Suppressor macrophage (primary cell): ENCODE results near the gene DCANP1.
A peak's percentile ranks its signal among the peaks of the same experiment; 100 is the strongest.

ENCODE experiments used
- DNase-seq, 4 experiments: peaks; one replicate each; pipeline ENCODE4 v3.0.0-alpha.2; 2020 to 2022

DCANP1 gene

DNA sequence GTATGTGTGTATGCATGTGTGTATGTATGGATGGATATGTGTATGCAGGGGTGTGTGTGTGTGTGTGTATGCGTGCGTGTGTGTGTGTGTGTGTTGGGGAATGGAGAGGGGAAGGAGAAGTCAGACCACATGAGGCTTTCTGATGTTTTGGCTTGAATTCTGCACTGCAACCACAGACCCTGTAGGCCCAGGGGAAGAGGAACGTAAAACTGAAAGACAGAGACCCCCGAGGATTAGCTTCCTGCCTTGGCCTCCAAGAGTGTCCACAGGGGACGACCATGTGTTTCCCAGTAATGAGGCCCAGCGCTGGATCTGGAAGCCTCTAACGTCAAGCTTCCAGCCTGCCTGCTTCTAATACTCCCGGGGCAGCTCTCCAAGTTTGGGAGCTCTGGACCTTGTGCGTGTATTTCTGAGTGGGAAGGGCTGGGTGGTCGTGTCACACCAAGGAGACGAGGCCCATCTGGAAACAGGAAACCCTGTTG, 5.8 kb downstream of the DCANP1 start:
- DNase-seq: peak in 3 of 4 experiments; percentile 63 to 76 (median 64)

GRCh38 chr5:135440916-135441315, 6.2 kb downstream of the DCANP1 start:
- no peak for DNase-seq

- DNase-seq: peak in 2 of 4 experiments; percentile 43 to 49
These were observed 7.6 kb downstream of the DCANP1 start for GRCh38 chr5:135439231-135440205.

DNA sequence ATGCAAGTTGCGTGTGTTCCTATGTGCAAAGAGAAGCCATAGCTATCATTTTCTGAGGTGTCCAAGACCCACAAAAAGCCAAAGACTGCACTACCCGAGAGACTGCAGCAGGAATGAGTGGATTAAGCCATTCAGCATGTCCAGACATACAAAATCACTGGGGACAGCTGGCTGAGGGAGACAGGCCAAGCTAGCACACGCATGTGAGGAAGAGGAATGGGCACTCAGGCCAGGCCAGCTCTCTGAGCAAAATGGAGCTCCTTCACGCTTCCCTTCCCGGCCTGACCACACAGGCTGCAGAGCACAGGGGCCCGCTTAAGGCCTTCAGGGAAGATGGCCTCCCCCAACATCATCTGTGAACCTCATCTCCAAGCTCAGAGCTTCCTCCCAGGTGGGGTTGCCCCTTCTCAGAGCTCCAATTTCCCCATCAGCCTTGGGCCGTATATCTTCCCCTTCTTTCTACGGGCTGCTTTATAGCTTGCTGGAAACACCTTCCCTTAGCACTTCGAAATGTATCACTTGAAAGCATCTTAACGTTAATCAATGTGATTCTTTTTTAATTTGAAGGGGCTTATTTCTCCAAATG, 8.4 kb downstream of the DCANP1 start:
- DNase-seq: no peak

- peak; percentile 64 to 76 (median 74) for DNase-seq
These were observed 9.2 kb downstream of the DCANP1 start for GRCh38 chr5:135437796-135438560.

GRCh38 chr5:135437422-135437795, 9.7 kb downstream of the DCANP1 start:
- peak; percentile 69 to 88 (median 77) for DNase-seq

DNA sequence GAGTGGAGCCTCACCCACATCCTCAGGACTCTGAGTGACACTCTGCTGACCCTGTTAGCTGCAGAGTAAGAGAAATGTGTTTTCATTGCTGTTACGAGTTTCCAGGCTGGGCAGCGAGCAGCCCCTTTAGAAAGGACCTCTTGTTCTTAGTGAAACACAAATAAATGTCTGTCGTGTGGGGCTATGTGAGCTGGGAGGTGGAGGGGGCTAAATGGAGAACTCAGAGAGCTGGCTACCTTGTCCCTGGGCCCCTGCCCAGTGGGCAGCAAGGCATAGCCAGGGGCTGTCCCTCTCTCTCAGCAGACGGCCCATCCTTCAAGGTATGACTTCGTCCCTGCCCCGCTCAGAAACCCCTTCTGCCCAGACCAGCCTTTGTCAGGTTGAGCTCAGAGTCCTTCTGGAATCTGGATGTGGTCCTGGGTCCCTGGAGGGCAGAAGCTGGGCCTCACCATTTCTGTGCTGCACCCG, 10.2 kb downstream of the DCANP1 start:
- DNase-seq: no peak

GRCh38 chr5:135435467-135436330, 11.4 kb downstream of the DCANP1 start:
- no peak for DNase-seq

- DNase-seq: no peak
These were observed 12.3 kb downstream of the DCANP1 start for GRCh38 chr5:135434591-135435466.

GRCh38 chr5:135433681-135434426, 13.3 kb downstream of the DCANP1 start:
- peak; percentile 78 to 91 (median 86) for DNase-seq

DNA sequence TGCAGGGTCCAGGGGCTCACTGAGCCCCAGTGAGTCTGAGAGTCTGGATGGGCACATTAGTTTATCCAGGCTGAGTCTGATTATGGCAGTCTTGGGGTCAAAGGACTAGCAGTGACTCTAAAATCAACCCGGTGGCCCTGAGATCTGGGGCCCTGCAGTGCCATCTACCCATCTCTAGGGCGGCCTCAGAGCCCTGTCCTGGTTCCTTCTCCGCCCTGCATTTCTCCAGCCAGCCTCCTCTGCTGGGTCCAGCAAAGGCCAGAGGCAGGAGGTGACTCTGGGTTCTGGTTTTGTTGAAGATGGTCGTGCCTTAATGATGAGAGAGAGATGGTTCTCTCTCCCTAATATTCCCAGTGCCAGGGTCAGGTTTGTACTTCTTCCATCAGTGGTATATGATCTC, 15.0 kb downstream of the DCANP1 start:
- no peak for DNase-seq

DNA sequence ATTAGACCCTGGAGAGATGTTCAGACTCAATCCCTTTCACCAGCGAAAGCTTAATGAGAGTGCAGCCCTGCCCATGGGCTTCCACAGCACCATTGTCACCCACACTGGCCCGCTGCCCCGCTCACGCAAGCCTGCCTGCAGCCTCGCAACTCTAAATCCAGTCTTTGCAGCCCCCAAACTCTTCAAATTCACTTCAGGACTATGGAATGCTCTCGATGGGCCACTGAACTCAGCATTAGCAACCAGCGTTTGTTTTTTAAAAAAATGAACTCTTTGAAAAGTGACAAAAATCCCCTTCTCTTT, 17.1 kb downstream of the DCANP1 start:
- DNase-seq: no peak

DNA sequence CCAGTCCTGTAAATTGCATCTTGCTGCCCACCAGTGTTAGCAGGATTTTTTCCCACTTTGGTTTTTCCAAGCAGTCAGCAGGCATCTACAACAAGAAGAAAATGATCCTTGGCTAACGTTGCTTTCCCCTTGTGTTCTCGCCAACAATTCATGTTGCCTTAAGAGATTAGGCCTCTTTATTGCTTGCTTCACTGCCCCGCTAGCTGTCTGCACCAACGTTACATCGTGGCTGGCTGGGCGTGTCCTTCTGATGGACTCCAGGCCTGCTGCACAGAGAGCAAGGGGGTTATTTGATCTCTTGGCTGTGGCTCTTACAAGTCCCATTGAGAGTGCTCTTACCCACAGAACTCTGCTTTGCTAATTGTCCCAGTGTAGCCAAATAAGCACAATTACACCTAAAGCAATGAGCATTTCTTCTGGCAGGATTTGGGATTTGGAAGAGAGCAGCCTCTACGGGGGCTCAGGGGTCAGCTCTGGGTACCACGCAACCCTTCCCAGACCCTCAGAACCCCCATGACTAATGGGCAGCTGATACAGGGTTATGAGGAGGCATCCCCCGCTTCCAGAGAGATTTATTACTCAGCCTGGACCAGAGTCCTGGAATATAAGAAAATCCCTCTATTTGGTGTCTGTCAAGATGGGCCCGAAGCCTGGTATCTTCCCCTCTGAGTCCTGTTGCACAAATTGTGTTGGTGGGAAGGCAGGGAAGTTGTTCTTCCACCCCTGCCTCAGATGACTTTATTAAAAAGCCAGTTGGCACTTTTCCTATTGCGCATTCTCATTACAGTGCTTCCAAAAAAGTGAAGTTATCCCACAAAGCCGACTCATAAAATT, 17.6 kb downstream of the DCANP1 start:
- DNase-seq: peak in 3 of 4 experiments; percentile 70 to 81 (median 71)

- peak in 1 of 4 experiments; percentile 44 for DNase-seq
These were observed 18.6 kb downstream of the DCANP1 start for GRCh38 chr5:135428586-135428985.

GRCh38 chr5:135426102-135427082, 20.8 kb downstream of the DCANP1 start:
- peak in 3 of 4 experiments; percentile 57 to 79 (median 64) for DNase-seq

GRCh38 chr5:135425641-135426040, 21.5 kb downstream of the DCANP1 start:
- peak in 3 of 4 experiments; percentile 53 to 77 (median 60) for DNase-seq

DNA sequence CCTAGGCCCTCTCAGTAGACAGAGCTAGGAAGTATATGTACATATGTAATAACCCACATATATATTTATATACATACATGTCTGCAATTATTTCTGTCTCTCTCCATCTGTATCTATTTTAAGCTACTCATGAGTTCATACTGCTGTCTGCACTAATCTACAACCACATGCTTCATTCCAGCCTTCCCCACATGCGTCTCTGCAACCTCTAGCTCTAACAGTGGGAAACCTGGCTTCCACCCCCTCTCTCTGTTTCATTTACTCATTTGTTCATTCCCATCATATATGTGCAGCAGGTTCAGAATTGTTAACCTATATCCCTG, 23.3 kb downstream of the DCANP1 start:
- DNase-seq: no peak
